ENCODE measurements around the gene HECTD3.

DNA sequence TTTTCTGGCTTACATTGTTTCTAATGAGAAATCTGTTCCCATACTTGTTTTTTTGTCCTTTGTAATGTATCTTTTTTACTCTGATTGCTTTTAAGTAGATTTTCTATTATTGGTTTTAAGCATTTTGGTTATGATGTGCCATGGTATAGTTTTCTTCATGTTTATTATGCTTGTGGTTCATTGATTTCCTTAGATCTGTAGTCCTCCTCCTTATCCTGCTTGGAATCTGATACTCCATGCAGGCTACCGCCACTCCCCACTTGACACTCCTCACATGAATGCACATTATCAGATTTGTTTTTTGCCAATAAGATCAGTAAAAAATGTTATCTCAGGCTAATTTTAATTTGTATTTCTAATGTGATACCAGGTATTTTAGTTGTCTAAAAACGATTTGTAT is 21.7 kb upstream of the HECTD3 start:
- TF ChIP-seq, protein P1, sequence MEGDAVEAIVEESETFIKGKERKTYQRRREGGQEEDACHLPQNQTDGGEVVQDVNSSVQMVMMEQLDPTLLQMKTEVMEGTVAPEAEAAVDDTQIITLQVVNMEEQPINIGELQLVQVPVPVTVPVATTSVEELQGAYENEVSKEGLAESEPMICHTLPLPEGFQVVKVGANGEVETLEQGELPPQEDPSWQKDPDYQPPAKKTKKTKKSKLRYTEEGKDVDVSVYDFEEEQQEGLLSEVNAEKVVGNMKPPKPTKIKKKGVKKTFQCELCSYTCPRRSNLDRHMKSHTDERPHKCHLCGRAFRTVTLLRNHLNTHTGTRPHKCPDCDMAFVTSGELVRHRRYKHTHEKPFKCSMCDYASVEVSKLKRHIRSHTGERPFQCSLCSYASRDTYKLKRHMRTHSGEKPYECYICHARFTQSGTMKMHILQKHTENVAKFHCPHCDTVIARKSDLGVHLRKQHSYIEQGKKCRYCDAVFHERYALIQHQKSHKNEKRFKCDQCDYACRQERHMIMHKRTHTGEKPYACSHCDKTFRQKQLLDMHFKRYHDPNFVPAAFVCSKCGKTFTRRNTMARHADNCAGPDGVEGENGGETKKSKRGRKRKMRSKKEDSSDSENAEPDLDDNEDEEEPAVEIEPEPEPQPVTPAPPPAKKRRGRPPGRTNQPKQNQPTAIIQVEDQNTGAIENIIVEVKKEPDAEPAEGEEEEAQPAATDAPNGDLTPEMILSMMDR (optimal IDR thresholded peaks at IDR 0.05 in 1 of 3, IDR thresholded peaks at IDR 0.05 in 1 of 3, conservative IDR thresholded peaks at IDR 0.05 in 1 of 3; ENCODE audit: extremely low read depth in 1 of 3, insufficient read depth in 2 of 3, low read length in 3 of 3): no peak
- TF ChIP-seq EZH2 (IDR thresholded peaks at IDR 0.05; ENCODE audit: low read length): no peak

Measured in keratinocyte (primary cell).